GM12878 (cell line): ENCODE results near the gene GPC2. TPM values are rescaled to one million over a fixed set of nuclear protein-coding genes. Genes with fewer than 3 reads are reported as not detected.

ENCODE experiments used
- ATAC-seq: fragments of 200-7000 bp; cut with Tn5 transposase; 3 replicates; pipeline ENCODE4 v1.9.1; 2020; ENCODE audit warnings: mild to moderate bottlenecking, moderate library complexity
- BruUV-seq: library from RNA; stranded (reverse); fragments of 400-500 nt; replicated peaks from 2 replicates; lab custom pipeline; 2021; lab: Mats Ljungman, UMichigan
- CTCF ChIA-PET: fragments of 300-600 bp; sonication (Branson Sonifier 250); formaldehyde crosslinking; extraction: SDS; loops from one replicate; lab custom pipeline; 2021; ENCODE audit warnings: inconsistent platforms; lab: Yijun Ruan, JAX
- POLR2A ChIA-PET: fragments of 350-600 bp; formaldehyde crosslinking; extraction: SDS; loops from one replicate; lab custom pipeline; 2021; ENCODE audit warnings: inconsistent platforms; lab: Charles Lee
- RAD21 ChIA-PET: fragments of 300-600 bp; sonication (Branson Sonifier 250); formaldehyde crosslinking; loops from one replicate; lab custom pipeline; 2023; ENCODE audit warnings: antibody characterized with exemption; ENCODE audit not compliant: unreplicated experiment; lab: Charles Lee
- SMC1A ChIA-PET: fragments of 300-600 bp; sonication (Branson Sonifier 250); formaldehyde crosslinking; loops from one replicate; lab custom pipeline; 2023; ENCODE audit not compliant: unreplicated experiment, uncharacterized antibody; lab: Charles Lee
- DNase-seq: peaks from one replicate; pipeline ENCODE4 v3.0.0-alpha.2; 2011; ENCODE audit warnings: low read depth, low spot score
- FAIRE-seq: peaks from 3 replicates; lab custom pipeline; 2011; peaks lifted over from hg19 to GRCh38; lab: Jason Lieb, UNC
- H2AFZ ChIP-seq: 2 replicates; pipeline ENCODE4 v1.6.0; 2011; ENCODE audit warnings: low read depth, low read length, control low read depth; ENCODE audit not compliant: control insufficient read depth
- H3K27ac ChIP-seq: 2 replicates; pipeline ENCODE4 v1.5.1; 2011; ENCODE audit warnings: control low read depth; ENCODE audit not compliant: control insufficient read depth, insufficient read depth
- H3K27me3 ChIP-seq, 2 experiments: replicated peaks in 1 of 2; 2 replicates each; pipeline versions ENCODE4 v1.6.0 to v1.6.1; 2011; ENCODE audit warnings: low read length in 1 of 2; ENCODE audit not compliant: control insufficient read depth in 2 of 2, insufficient read depth in 2 of 2
- H3K36me3 ChIP-seq, 2 experiments: 2 replicates each; pipeline ENCODE4 v1.5.1; 2011; ENCODE audit warnings: low read length in 1 of 2; ENCODE audit not compliant: control insufficient read depth in 2 of 2, insufficient read depth in 2 of 2
- H3K4me1 ChIP-seq: 2 replicates; pipeline ENCODE4 v1.6.1; 2011; ENCODE audit warnings: mild to moderate bottlenecking, low read length, moderate library complexity, mixed read lengths; ENCODE audit not compliant: control insufficient read depth, insufficient read depth
- H3K4me2 ChIP-seq: 2 replicates; pipeline ENCODE4 v1.6.0; 2011; ENCODE audit warnings: control low read depth; ENCODE audit not compliant: control insufficient read depth, insufficient read depth
- H3K4me3 ChIP-seq: fragments of 200-600 bp; sonication (generic); 2 replicates; pipeline ENCODE4 v1.5.1; 2016
- H3K79me2 ChIP-seq: 2 replicates; pipeline ENCODE4 v1.6.0; 2011; ENCODE audit warnings: low read length; ENCODE audit not compliant: control insufficient read depth, insufficient read depth
- H3K9ac ChIP-seq: 2 replicates; pipeline ENCODE4 v1.8.0; 2011; ENCODE audit warnings: low read length, control low read depth, mixed read lengths; ENCODE audit not compliant: control insufficient read depth, insufficient read depth
- H3K9me3 ChIP-seq: replicated peaks from 3 replicates; pipeline ENCODE4 v1.5.1; 2011; ENCODE audit warnings: mild to moderate bottlenecking, low read length; ENCODE audit not compliant: control insufficient read depth, insufficient read depth
- H4K20me1 ChIP-seq: 2 replicates; pipeline ENCODE4 v1.6.0; 2011; ENCODE audit not compliant: control insufficient read depth, insufficient read depth
- BCL3 ChIP-seq: IDR thresholded peaks from 2 replicates; pipeline ENCODE4 v1.6.1; 2011; ENCODE audit warnings: borderline replicate concordance, low read depth, mild to moderate bottlenecking, moderate library complexity, low read length; ENCODE audit not compliant: insufficient read depth, poor library complexity, severe bottlenecking
- CBX5 ChIP-seq: sonication (generic); IDR thresholded peaks from 2 replicates; pipeline ENCODE4 v1.6.1; 2016; ENCODE audit warnings: low read depth, moderate library complexity, mild to moderate bottlenecking, inconsistent platforms
- EZH2 ChIP-seq: IDR thresholded peaks from 2 replicates; pipeline ENCODE4 v1.6.1; 2012; ENCODE audit warnings: low read depth, mild to moderate bottlenecking, control low read depth, inconsistent platforms, low read length, borderline replicate concordance; ENCODE audit not compliant: control insufficient read depth
- FOXM1 ChIP-seq: IDR thresholded peaks from 2 replicates; pipeline ENCODE4 v1.6.1; 2012; ENCODE audit warnings: low read depth, mild to moderate bottlenecking, inconsistent platforms, low read length, moderate library complexity
- GATAD2B ChIP-seq: fragments of 450-650 bp; conservative IDR thresholded peaks from 2 replicates; pipeline ENCODE4 v1.6.1; 2017; ENCODE audit warnings: low read depth, mild to moderate bottlenecking, moderate library complexity
- MLLT1 ChIP-seq: fragments of 450-650 bp; IDR thresholded peaks from 2 replicates; pipeline ENCODE4 v1.6.1; 2016; ENCODE audit warnings: mild to moderate bottlenecking
- NBN ChIP-seq: fragments of 450-650 bp; IDR thresholded peaks from 2 replicates; pipeline ENCODE4 v1.6.1; 2016
- NFIC ChIP-seq: IDR thresholded peaks from 2 replicates; pipeline ENCODE4 v1.6.1; 2012; ENCODE audit warnings: low read depth, mild to moderate bottlenecking, inconsistent platforms, low read length, moderate library complexity
- NR2C1 ChIP-seq: fragments of 450-650 bp; IDR thresholded peaks from 2 replicates; pipeline ENCODE4 v1.6.1; 2017; ENCODE audit warnings: antibody characterized with exemption, mild to moderate bottlenecking, moderate library complexity
- RBBP5 ChIP-seq: fragments of 200-600 bp; sonication (generic); conservative IDR thresholded peaks from 2 replicates; pipeline ENCODE4 v1.6.1; 2016
- SMC3 ChIP-seq: IDR thresholded peaks from 2 replicates; pipeline ENCODE4 v1.6.1; 2011; ENCODE audit warnings: low read length, improper control_type of control experiment, borderline replicate concordance
- SP1 ChIP-seq: IDR thresholded peaks from one replicate; pipeline ENCODE4 v1.6.1; 2011; ENCODE audit warnings: low read depth, low read length
- SPI1 ChIP-seq: IDR thresholded peaks from 2 replicates; pipeline ENCODE4 v1.6.1; 2011; ENCODE audit warnings: low read depth, mild to moderate bottlenecking, low read length, moderate library complexity, borderline replicate concordance; ENCODE audit not compliant: insufficient read depth
- ZNF24 ChIP-seq: fragments of 450-650 bp; IDR thresholded peaks from 2 replicates; pipeline ENCODE4 v1.6.1; 2017; ENCODE audit warnings: antibody characterized with exemption, mild to moderate bottlenecking
- ZSCAN29 ChIP-seq: fragments of 450-650 bp; IDR thresholded peaks from 2 replicates; pipeline ENCODE4 v1.6.1; 2017; ENCODE audit warnings: mild to moderate bottlenecking, moderate library complexity
- WGBS: methylation state at CpG from one replicate; pipeline ENCODE4 v1.1.6; 2016; ENCODE audit warnings: low lambda C conversion rate; ENCODE audit not compliant: insufficient replicate concordance, insufficient coverage; ENCODE audit errors: missing lambda C conversion rate; 5-methylcytosine and 5-hydroxymethylcytosine counted together
- in situ Hi-C: fragments of 300-500 bp; cut with MboI; formaldehyde crosslinking; loops from 9 replicates; pipeline ENCODE4 v1.14.3; 2018; ENCODE audit warnings: mixed read lengths
- intact Hi-C: fragments of 100-400 bp; cut with micrococcal nuclease; formaldehyde crosslinking; loops from one replicate; pipeline ENCODE4 v1.14.2; 2022; ENCODE audit not compliant: unreplicated experiment
- polyA plus RNA-seq, 11 experiments: library from polyadenylated mRNA; depleted of rRNA in 4 of 11; unstranded in 6 of 11; stranded (reverse) in 5 of 11; fragments of >200 nt; fragmentation: Nextera tagmentation in 4 of 11; fragmentation: Illumina TruSeq in 1 of 11; extraction: Ambion mirVana in 4 of 11; extraction: Trizol in 1 of 11; gene quantifications; 1 replicate in 1 of 11; 2 replicates in 10 of 11; pipeline versions ENCODE4 v1.2.1 to v1.2.3, GENCODE V29; 2011 to 2016; ENCODE audit warnings: inconsistent platforms in 2 of 11, missing spikeins in 2 of 11, low read depth in 1 of 11
- total RNA-seq, 4 experiments: library from RNA; depleted of rRNA in 3 of 4; stranded (reverse); fragments of >200 nt in 3 of 4; fragmentation: Illumina TruSeq in 1 of 4; extraction: Trizol in 1 of 4; gene quantifications; 2 replicates each; pipeline versions ENCODE4 v1.2.1 to v1.2.3, GENCODE V29; 2013 to 2021

The GPC2 gene
- total and polyA plus RNA-seq, 10 of the 15 experiments (the other 5 are each of a cell fraction or from before 2014, with no cell fraction given), result 0.19 to 6.3 (median 0.77) TPM

- Histone ChIP-seq H3K4me2 (peak overlapping the region; percentile 89; the same call in 1 of the 2 replicates), H3K4me1 (peaks cover 25% of the 10 kb centered on the region), H3K9me3 (no peaks in the 10 kb centered on the region), H3K27me3 (no peaks in the 10 kb centered on the region), H2AFZ (no peak overlapping the region), H3K4me3 (no peak overlapping the region), H3K27ac (no peak overlapping the region), H3K9ac (no peak overlapping the region), H3K36me3 (no peaks in the 10 kb centered on the region), H4K20me1 (no peaks in the 10 kb centered on the region), H3K79me2 (no peaks in the 10 kb centered on the region)
- TF ChIP-seq MLLT1, result no peak
- TF ChIP-seq NBN, result no peak
- TF ChIP-seq NR2C1, result no peak
- TF ChIP-seq FOXM1, result no peak
- TF ChIP-seq SP1, result no peak
- TF ChIP-seq SMC3, result no peak
- no peak for TF ChIP-seq ZSCAN29
- TF ChIP-seq GATAD2B, result no peak
- TF ChIP-seq EZH2, result no peak
- TF ChIP-seq NFIC, result no peak
- TF ChIP-seq RBBP5, result no peak
- no peak for TF ChIP-seq CBX5
- TF ChIP-seq BCL3, result no peak
- TF ChIP-seq SPI1, result no peak
- no peak for TF ChIP-seq ZNF24
- no TSS peak for BruUV-seq
- intact Hi-C loops, result no loop called here
- ChIA-PET SMC1A (interaction anchor here (1.0 to 5.2 kb wide), 5 partner anchors 9 to 52 kb away, joined by 3 to 54 read pairs (median 6); partner anchors contain the start of gene LAMTOR4), CTCF (interaction anchor here (0.8 to 4.5 kb wide), 6 partner anchors 10 to 144 kb away, joined by 3 to 42 read pairs (median 18); no protein-coding TSS in a partner anchor), POLR2A (interaction anchor here (0.7 to 5.6 kb wide), 9 partner anchors 11 to 228 kb away, joined by 3 to 86 read pairs (median 4); partner anchors contain the start of genes LAMTOR4 and ZCWPW1), RAD21 (interaction anchor here (1.1 to 2.4 kb wide), 5 partner anchors 9 to 52 kb away, joined by 3 to 33 read pairs (median 11); partner anchors contain the start of gene LAMTOR4)
- DNase-seq (no peak), ATAC-seq (no peak), FAIRE-seq (no peak)
- 78% methylated on average over 11 of the region's 11 CpGs for WGBS
- in situ Hi-C loops, result no loop called here
Measured at GRCh38 chr7:100200693-100201092, 23.5 kb upstream of the GPC2 start.
